ENCODE measurements around the gene ADD3.

Gene ADD3

GRCh38 chr10:110007701-110008517 is at the start of gene ADD3:
Gene ADD3 (plus strand): TSS chr10:110007984. CDS start chr10:110100654, 92,670 bp downstream.
- no peaks in the 10 kb centered on the region for H3K9me3 ChIP-seq (ENCODE audit: control insufficient read depth, low read length)
- H3K4me3 ChIP-seq (ENCODE audit: low read length) = peak within 1 kb of the TSS; percentile 89
- DNase-seq (ENCODE audit: low read depth) = peak; percentile 99
- no peaks in the 10 kb centered on the region for H3K27me3 ChIP-seq (replicated peaks; ENCODE audit: control insufficient read depth, insufficient read depth, low read length)
- peaks cover 24% of the 10 kb centered on the region for H3K4me1 ChIP-seq (ENCODE audit: control insufficient read depth, insufficient read depth, low read length)
- H3K9ac ChIP-seq (ENCODE audit: low read length) = peak within 1 kb of the TSS; percentile 88
- H3K36me3 ChIP-seq (ENCODE audit: control insufficient read depth, insufficient read depth, low read length, severe bottlenecking) = no peaks in the 10 kb centered on the region

- Histone ChIP-seq H3K4me3 (ENCODE audit: low read length) (no peak overlapping the region), H3K36me3 (ENCODE audit: control insufficient read depth, insufficient read depth, low read length, severe bottlenecking) (no peaks in the 10 kb centered on the region), H3K4me1 (ENCODE audit: control insufficient read depth, insufficient read depth, low read length) (peaks cover 34% of the 10 kb centered on the region), H3K9ac (ENCODE audit: low read length) (no peak overlapping the region), H3K27me3 (replicated peaks; ENCODE audit: control insufficient read depth, insufficient read depth, low read length) (no peaks in the 10 kb centered on the region), H3K9me3 (ENCODE audit: control insufficient read depth, low read length) (no peaks in the 10 kb centered on the region)
- DNase-seq (ENCODE audit: low read depth) = no peak
Observed at GRCh38 chr10:109958059-109958458, 49.7 kb upstream of the ADD3 start.

GRCh38 chr10:109959259-109960145 is 48.3 kb upstream of the ADD3 start:
- no peak overlapping the region for H3K9ac ChIP-seq (ENCODE audit: low read length)
- H3K36me3 ChIP-seq (ENCODE audit: control insufficient read depth, insufficient read depth, low read length, severe bottlenecking) = no peaks in the 10 kb centered on the region
- no peaks in the 10 kb centered on the region for H3K9me3 ChIP-seq (ENCODE audit: control insufficient read depth, low read length)
- H3K4me1 ChIP-seq (ENCODE audit: control insufficient read depth, insufficient read depth, low read length) = peaks cover 44% of the 10 kb centered on the region
- H3K27me3 ChIP-seq (replicated peaks; ENCODE audit: control insufficient read depth, insufficient read depth, low read length) = no peaks in the 10 kb centered on the region
- no peak for DNase-seq (ENCODE audit: low read depth)
- H3K4me3 ChIP-seq (ENCODE audit: low read length) = no peak overlapping the region

GRCh38 chr10:109960682-109961081 is 47.1 kb upstream of the ADD3 start:
- no peak for DNase-seq (ENCODE audit: low read depth)
- no peaks in the 10 kb centered on the region for H3K9me3 ChIP-seq (ENCODE audit: control insufficient read depth, low read length)
- no peak overlapping the region for H3K4me3 ChIP-seq (ENCODE audit: low read length)

GRCh38 chr10:109961174-109962001 is 46.4 kb upstream of the ADD3 start:
- H3K4me3 ChIP-seq (ENCODE audit: low read length) = no peak overlapping the region
- H3K27me3 ChIP-seq (replicated peaks; ENCODE audit: control insufficient read depth, insufficient read depth, low read length) = no peaks in the 10 kb centered on the region
- no peaks in the 10 kb centered on the region for H3K9me3 ChIP-seq (ENCODE audit: control insufficient read depth, low read length)
- no peaks in the 10 kb centered on the region for H3K36me3 ChIP-seq (ENCODE audit: control insufficient read depth, insufficient read depth, low read length, severe bottlenecking)
- H3K9ac ChIP-seq (ENCODE audit: low read length) = peak overlapping the region; percentile 35
- DNase-seq (ENCODE audit: low read depth) = no peak
- peaks cover 48% of the 10 kb centered on the region for H3K4me1 ChIP-seq (ENCODE audit: control insufficient read depth, insufficient read depth, low read length)

More at GRCh38 chr10:109960682-109961081, 47.1 kb upstream of the ADD3 start:
- Histone ChIP-seq H3K9ac (ENCODE audit: low read length) (peak overlapping the region; percentile 35), H3K27me3 (replicated peaks; ENCODE audit: control insufficient read depth, insufficient read depth, low read length) (no peaks in the 10 kb centered on the region), H3K4me1 (ENCODE audit: control insufficient read depth, insufficient read depth, low read length) (peaks cover 44% of the 10 kb centered on the region), H3K36me3 (ENCODE audit: control insufficient read depth, insufficient read depth, low read length, severe bottlenecking) (no peaks in the 10 kb centered on the region)

- Histone ChIP-seq H3K9ac (ENCODE audit: low read length) (peak overlapping the region; percentile 28), H3K27me3 (replicated peaks; ENCODE audit: control insufficient read depth, insufficient read depth, low read length) (no peaks in the 10 kb centered on the region), H3K9me3 (ENCODE audit: control insufficient read depth, low read length) (no peaks in the 10 kb centered on the region), H3K4me3 (ENCODE audit: low read length) (no peak overlapping the region), H3K36me3 (ENCODE audit: control insufficient read depth, insufficient read depth, low read length, severe bottlenecking) (no peaks in the 10 kb centered on the region), H3K4me1 (ENCODE audit: control insufficient read depth, insufficient read depth, low read length) (peaks cover 57% of the 10 kb centered on the region)
- peak; percentile 49 for DNase-seq (ENCODE audit: low read depth)
Observed at GRCh38 chr10:109962247-109962646, 45.5 kb upstream of the ADD3 start.

GRCh38 chr10:109963439-109963838 is 44.3 kb upstream of the ADD3 start:
- H3K9me3 ChIP-seq (ENCODE audit: control insufficient read depth, low read length) = no peaks in the 10 kb centered on the region
- DNase-seq (ENCODE audit: low read depth) = peak; percentile 90
- no peaks in the 10 kb centered on the region for H3K36me3 ChIP-seq (ENCODE audit: control insufficient read depth, insufficient read depth, low read length, severe bottlenecking)
- H3K4me1 ChIP-seq (ENCODE audit: control insufficient read depth, insufficient read depth, low read length) = peaks cover 64% of the 10 kb centered on the region
- H3K4me3 ChIP-seq (ENCODE audit: low read length) = no peak overlapping the region
- no peaks in the 10 kb centered on the region for H3K27me3 ChIP-seq (replicated peaks; ENCODE audit: control insufficient read depth, insufficient read depth, low read length)
- H3K9ac ChIP-seq (ENCODE audit: low read length) = no peak overlapping the region

- H3K36me3 ChIP-seq (ENCODE audit: control insufficient read depth, insufficient read depth, low read length, severe bottlenecking) = no peaks in the 10 kb centered on the region
- DNase-seq (ENCODE audit: low read depth) = no peak
- no peak overlapping the region for H3K4me3 ChIP-seq (ENCODE audit: low read length)
- peaks cover 70% of the 10 kb centered on the region for H3K4me1 ChIP-seq (ENCODE audit: control insufficient read depth, insufficient read depth, low read length)
- no peaks in the 10 kb centered on the region for H3K9me3 ChIP-seq (ENCODE audit: control insufficient read depth, low read length)
- no peak overlapping the region for H3K9ac ChIP-seq (ENCODE audit: low read length)
- H3K27me3 ChIP-seq (replicated peaks; ENCODE audit: control insufficient read depth, insufficient read depth, low read length) = no peaks in the 10 kb centered on the region
Observed at GRCh38 chr10:109964318-109964717, 43.5 kb upstream of the ADD3 start.

- Histone ChIP-seq H3K9ac (ENCODE audit: low read length) (peak overlapping the region; percentile 55), H3K9me3 (ENCODE audit: control insufficient read depth, low read length) (no peaks in the 10 kb centered on the region), H3K4me1 (ENCODE audit: control insufficient read depth, insufficient read depth, low read length) (peaks cover 63% of the 10 kb centered on the region), H3K27me3 (replicated peaks; ENCODE audit: control insufficient read depth, insufficient read depth, low read length) (no peaks in the 10 kb centered on the region), H3K36me3 (ENCODE audit: control insufficient read depth, insufficient read depth, low read length, severe bottlenecking) (no peaks in the 10 kb centered on the region), H3K4me3 (ENCODE audit: low read length) (peak overlapping the region; percentile 63)
- peak; percentile 72 for DNase-seq (ENCODE audit: low read depth)
Observed at GRCh38 chr10:109966961-109967738, 40.6 kb upstream of the ADD3 start.

GRCh38 chr10:109967739-109968088 is 40.1 kb upstream of the ADD3 start:
- Histone ChIP-seq H3K27me3 (replicated peaks; ENCODE audit: control insufficient read depth, insufficient read depth, low read length) (no peaks in the 10 kb centered on the region), H3K4me3 (ENCODE audit: low read length) (no peak overlapping the region), H3K9ac (ENCODE audit: low read length) (peak overlapping the region; percentile 55), H3K4me1 (ENCODE audit: control insufficient read depth, insufficient read depth, low read length) (peaks cover 58% of the 10 kb centered on the region), H3K9me3 (ENCODE audit: control insufficient read depth, low read length) (no peaks in the 10 kb centered on the region), H3K36me3 (ENCODE audit: control insufficient read depth, insufficient read depth, low read length, severe bottlenecking) (no peaks in the 10 kb centered on the region)
- DNase-seq (ENCODE audit: low read depth) = no peak

All from adipocyte (in vitro differentiated cells).